ENCODE data around the gene WIPF1.

The WIPF1 gene

DNA sequence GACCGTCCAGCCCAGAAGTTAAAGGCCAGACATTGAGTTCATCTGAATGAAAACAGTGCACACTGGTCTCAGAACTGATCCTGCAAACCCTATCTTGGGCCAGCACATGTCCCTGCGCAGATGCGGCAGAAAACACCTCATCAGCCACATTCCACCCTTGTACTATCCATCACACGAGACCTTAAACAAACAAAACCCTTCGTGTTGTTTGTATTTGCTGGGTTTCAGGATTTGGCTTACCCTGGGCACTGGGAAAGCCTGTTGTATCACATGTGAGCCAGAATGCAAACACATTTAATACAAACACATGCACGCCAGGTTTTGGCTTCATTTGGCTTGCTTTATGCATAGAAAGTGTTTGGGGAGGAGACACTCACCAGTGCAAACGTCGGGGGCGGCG lies 12.5 kb downstream of the WIPF1 start:
- Histone ChIP-seq H3K9me3 (ENCODE audit: low read depth, low read length) (no peaks in the 10 kb centered on the region), H3K36me3 (ENCODE audit: insufficient read depth, low read length) (peaks cover 3% of the 10 kb centered on the region; the same call in 1 of the 2 replicates), H3K4me3 (no peak overlapping the region), H3K27ac (no peak overlapping the region), H3K9ac (ENCODE audit: insufficient read length) (no peak overlapping the region)
- no peak for TF ChIP-seq EZH2 (IDR thresholded peaks at IDR 0.05)
- DNase-seq (ENCODE audit: low read depth, low spot score), result no peak

DNA sequence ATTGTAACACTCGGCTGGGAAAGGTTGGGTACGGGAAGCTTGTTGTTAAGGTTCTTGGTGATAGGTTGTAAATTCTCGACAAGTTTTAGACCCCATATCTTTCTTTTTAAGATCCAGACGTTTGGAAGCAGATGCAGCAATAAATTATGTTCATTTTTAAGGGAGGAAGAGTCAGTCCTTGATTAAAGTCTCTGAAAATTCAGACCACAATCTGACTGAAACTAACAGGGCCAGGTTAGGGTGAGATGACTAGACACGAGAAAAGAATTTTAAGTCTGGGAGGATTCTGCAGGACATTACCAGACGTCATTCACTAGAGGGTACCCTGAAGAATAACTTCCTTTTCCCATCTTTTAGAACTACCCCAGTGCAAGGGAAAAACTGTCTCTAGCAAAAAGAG lies 16.1 kb downstream of the WIPF1 start:
- H3K4me3 ChIP-seq, result no peak overlapping the region
- no peak for DNase-seq (ENCODE audit: low read depth, low spot score)
- no peaks in the 10 kb centered on the region for H3K9me3 ChIP-seq (ENCODE audit: low read depth, low read length)
- peaks cover 8% of the 10 kb centered on the region for H3K36me3 ChIP-seq (ENCODE audit: insufficient read depth, low read length)
- H3K9ac ChIP-seq (ENCODE audit: insufficient read length), result no peak overlapping the region
- TF ChIP-seq POLR2AphosphoS5 (IDR thresholded peaks at IDR 0.05; ENCODE audit: borderline replicate concordance, low read depth, low read length) (no peak), EZH2 (IDR thresholded peaks at IDR 0.05) (no peak), FOXP2 (optimal IDR thresholded peaks at IDR 0.05; ENCODE audit: control extremely low read depth, extremely low read length, insufficient read depth) (no peak)
- H3K27ac ChIP-seq, result no peak overlapping the region

DNA sequence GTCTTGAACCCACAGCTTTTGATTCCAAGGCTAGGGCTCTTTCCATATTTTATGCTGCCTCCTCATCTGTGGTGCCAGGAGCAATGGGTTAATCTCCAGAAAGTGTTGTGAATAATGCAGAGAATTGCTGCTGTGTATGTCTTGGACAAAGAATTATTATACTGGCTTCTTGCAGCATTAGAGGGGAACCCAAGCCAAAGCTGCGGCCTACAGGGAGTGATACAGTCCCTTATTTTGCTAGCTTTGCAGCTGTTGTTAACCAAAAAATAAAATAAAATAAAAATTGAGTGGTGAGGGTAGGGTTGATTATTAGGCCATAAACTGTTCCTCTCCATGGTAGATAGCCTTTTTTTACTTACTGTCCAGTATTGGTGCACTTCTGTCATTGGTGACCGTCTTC lies 16.7 kb downstream of the WIPF1 start:
- no peak for DNase-seq (ENCODE audit: low read depth, low spot score)
- Histone ChIP-seq H3K27ac (no peak overlapping the region), H3K4me3 (no peak overlapping the region), H3K9ac (ENCODE audit: insufficient read length) (no peak overlapping the region), H3K9me3 (ENCODE audit: low read depth, low read length) (no peaks in the 10 kb centered on the region), H3K36me3 (ENCODE audit: insufficient read depth, low read length) (peaks cover 8% of the 10 kb centered on the region)
- TF ChIP-seq POLR2AphosphoS5 (IDR thresholded peaks at IDR 0.05; ENCODE audit: borderline replicate concordance, low read depth, low read length) (no peak), EZH2 (IDR thresholded peaks at IDR 0.05) (no peak)

DNA sequence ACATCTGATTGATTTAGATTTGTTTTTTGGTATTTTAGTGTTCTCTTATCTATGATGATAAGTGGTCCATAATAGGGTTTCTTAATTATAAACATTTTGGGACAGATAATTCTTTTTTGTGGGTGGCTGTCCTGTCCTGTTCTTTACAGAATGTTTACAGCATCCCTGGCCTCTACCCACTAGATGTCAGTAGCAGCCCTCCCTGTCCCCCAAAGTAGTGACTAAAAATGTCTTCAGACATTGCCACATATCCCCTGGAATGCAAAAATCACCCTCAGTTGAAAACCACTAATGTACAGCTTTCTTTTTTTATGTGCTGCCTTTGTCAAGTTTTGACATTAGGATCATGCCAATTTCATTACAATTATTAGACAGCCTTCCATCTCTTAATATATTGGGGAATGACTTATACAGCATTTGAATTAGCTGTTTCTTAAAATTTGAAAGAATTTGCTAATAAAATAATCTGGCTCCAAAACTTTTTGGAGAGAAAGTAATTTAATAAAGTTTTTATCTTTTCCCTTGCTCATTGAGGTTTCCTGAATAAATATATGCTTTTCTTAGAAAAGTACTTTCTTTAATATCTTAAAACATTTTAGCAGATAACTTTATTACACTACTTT lies 19.5 kb downstream of the WIPF1 start:
- no peak overlapping the region for H3K27ac ChIP-seq
- no peak overlapping the region for H3K4me3 ChIP-seq
- H3K9ac ChIP-seq (ENCODE audit: insufficient read length), result no peak overlapping the region
- H3K9me3 ChIP-seq (ENCODE audit: low read depth, low read length), result no peaks in the 10 kb centered on the region
- peaks cover 8% of the 10 kb centered on the region for H3K36me3 ChIP-seq (ENCODE audit: insufficient read depth, low read length)
- TF ChIP-seq EZH2 (IDR thresholded peaks at IDR 0.05), result no peak
- no peak for TF ChIP-seq POLR2AphosphoS5 (IDR thresholded peaks at IDR 0.05; ENCODE audit: borderline replicate concordance, low read depth, low read length)
- no peak for TF ChIP-seq FOXP2 (optimal IDR thresholded peaks at IDR 0.05; ENCODE audit: control extremely low read depth, extremely low read length, insufficient read depth)
- DNase-seq (ENCODE audit: low read depth, low spot score), result no peak

DNA sequence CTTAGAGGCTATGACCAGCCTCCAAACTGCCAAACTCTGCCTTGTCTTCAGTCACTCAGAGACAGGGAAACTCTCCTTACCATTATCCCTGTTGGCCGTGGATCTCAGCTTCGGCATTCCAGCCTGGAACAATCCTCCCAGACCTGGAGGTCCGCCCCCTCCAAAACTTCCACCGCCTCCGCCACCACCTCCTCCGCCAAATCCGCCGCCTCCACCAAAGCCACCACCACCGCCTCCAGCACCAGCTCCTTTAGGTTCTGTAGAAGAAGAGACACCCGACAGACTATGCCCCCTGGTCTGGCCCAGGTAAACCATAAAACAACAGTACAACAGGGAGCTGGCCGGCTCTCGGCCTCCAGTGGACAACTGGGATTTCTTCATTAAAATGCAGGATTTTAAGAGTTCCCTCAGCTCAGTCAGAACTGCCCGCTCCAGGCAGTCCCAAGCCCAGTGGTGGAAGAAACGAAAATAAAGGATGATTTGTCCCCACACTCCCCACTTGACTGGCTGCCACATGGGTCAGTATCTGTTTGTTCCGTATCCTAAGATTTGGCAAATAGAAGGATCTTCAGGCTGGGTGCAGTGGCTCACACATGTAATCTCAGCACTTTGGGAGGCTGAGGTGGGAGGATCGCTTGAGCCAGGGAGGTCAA lies 22.4 kb downstream of the WIPF1 start:
- no peak for DNase-seq (ENCODE audit: low read depth, low spot score)
- Histone ChIP-seq H3K27ac (no peak overlapping the region), H3K9me3 (ENCODE audit: low read depth, low read length) (no peaks in the 10 kb centered on the region), H3K36me3 (ENCODE audit: insufficient read depth, low read length) (peaks cover 14% of the 10 kb centered on the region), H3K9ac (ENCODE audit: insufficient read length) (no peak overlapping the region), H3K4me3 (no peak overlapping the region)
- no peak for TF ChIP-seq EZH2 (IDR thresholded peaks at IDR 0.05)
- TF ChIP-seq FOXP2 (optimal IDR thresholded peaks at IDR 0.05; ENCODE audit: control extremely low read depth, extremely low read length, insufficient read depth), result no peak
- TF ChIP-seq POLR2AphosphoS5 (IDR thresholded peaks at IDR 0.05; ENCODE audit: borderline replicate concordance, low read depth, low read length), result no peak

DNA sequence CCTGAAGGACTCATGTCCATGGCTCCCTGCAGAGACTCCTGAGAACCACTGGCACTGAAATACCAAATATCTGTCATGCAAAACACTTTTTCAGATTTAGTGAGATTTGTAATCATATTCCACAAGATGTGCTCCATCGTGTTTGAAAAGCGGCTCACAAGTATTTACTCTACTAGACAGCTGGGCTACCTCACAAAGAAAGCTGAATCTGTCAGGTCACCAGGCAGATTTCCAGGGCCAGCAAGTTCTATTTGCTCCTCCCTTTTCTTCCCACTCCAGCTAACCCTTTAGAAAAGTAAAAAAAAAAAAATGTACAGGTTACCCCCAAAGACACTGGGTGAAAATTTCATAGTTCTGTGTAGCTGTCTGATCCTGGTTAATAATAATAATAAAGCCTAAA lies 22.9 kb downstream of the WIPF1 start:
- Histone ChIP-seq H3K4me3 (no peak overlapping the region), H3K9ac (ENCODE audit: insufficient read length) (no peak overlapping the region), H3K36me3 (ENCODE audit: insufficient read depth, low read length) (peaks cover 13% of the 10 kb centered on the region), H3K27ac (no peak overlapping the region), H3K9me3 (ENCODE audit: low read depth, low read length) (no peaks in the 10 kb centered on the region)
- TF ChIP-seq FOXP2 (optimal IDR thresholded peaks at IDR 0.05; ENCODE audit: control extremely low read depth, extremely low read length, insufficient read depth) (no peak), POLR2AphosphoS5 (IDR thresholded peaks at IDR 0.05; ENCODE audit: borderline replicate concordance, low read depth, low read length) (no peak), EZH2 (IDR thresholded peaks at IDR 0.05) (no peak)
- DNase-seq (ENCODE audit: low read depth, low spot score), result no peak

DNA sequence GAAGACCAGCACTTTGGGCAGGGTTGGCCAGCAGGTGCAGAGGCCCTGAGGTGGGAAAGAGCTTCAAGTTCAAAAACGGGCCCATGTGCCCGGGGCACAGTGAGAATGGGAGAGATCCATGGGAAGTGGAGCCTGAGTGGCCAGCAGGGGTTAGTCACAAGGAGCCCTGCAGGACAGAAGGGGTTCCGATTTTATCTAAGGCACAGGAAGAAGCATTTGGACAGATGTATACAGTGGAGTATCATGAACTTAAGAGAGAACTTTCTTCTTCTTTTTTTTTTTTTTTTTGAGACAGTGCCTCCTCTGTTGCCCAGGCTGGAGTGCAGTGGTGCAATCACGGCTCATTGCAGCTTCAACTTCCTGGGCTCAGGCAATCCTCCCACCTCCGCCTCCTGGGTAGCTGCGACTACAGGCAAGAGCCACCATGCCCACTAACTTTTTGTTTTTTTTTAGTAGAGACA lies 24.0 kb downstream of the WIPF1 start:
- Histone ChIP-seq H3K9ac (ENCODE audit: insufficient read length) (no peak overlapping the region), H3K9me3 (ENCODE audit: low read depth, low read length) (no peaks in the 10 kb centered on the region), H3K4me3 (no peak overlapping the region), H3K36me3 (ENCODE audit: insufficient read depth, low read length) (peaks cover 13% of the 10 kb centered on the region), H3K27ac (no peak overlapping the region)
- TF ChIP-seq EZH2 (IDR thresholded peaks at IDR 0.05), result no peak
- TF ChIP-seq FOXP2 (optimal IDR thresholded peaks at IDR 0.05; ENCODE audit: control extremely low read depth, extremely low read length, insufficient read depth), result no peak
- no peak for TF ChIP-seq POLR2AphosphoS5 (IDR thresholded peaks at IDR 0.05; ENCODE audit: borderline replicate concordance, low read depth, low read length)
- no peak for DNase-seq (ENCODE audit: low read depth, low spot score)

DNA sequence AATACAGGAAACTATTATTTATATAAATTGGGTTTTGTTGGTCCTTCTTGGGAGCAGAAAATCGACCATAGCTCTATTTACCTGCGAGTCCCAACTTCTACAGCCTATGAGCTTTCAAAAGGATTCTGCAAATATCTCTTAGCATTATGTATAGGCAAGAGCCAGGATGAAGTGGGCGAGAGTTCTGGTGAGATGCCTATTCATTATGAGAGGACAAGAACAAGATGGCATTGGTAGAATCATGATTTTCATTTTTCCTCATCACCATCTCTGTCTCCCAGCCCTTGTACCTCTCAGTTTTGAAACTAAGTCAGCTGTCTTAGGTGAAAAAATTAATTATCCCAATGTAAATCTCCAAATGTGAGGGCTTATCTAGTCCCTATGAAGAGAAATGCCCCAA lies 25.0 kb downstream of the WIPF1 start:
- TF ChIP-seq POLR2AphosphoS5 (IDR thresholded peaks at IDR 0.05; ENCODE audit: borderline replicate concordance, low read depth, low read length), result no peak
- no peak for TF ChIP-seq EZH2 (IDR thresholded peaks at IDR 0.05)
- no peak for TF ChIP-seq FOXP2 (optimal IDR thresholded peaks at IDR 0.05; ENCODE audit: control extremely low read depth, extremely low read length, insufficient read depth)
- Histone ChIP-seq H3K36me3 (ENCODE audit: insufficient read depth, low read length) (peaks cover 13% of the 10 kb centered on the region), H3K9me3 (ENCODE audit: low read depth, low read length) (no peaks in the 10 kb centered on the region), H3K4me3 (no peak overlapping the region), H3K9ac (ENCODE audit: insufficient read length) (no peak overlapping the region), H3K27ac (no peak overlapping the region)
- DNase-seq (ENCODE audit: low read depth, low spot score), result no peak

Measured in SK-N-MC (cell line).